K562 (cell line): Measurements from ENCODE around the gene SLC30A1. TPM values are rescaled to one million over a fixed set of nuclear protein-coding genes. Genes with fewer than 3 reads are reported as not detected.

Source experiments
- CBX2 ChIP-seq: fragments of 200-600 bp; sonication (generic); IDR thresholded peaks from one replicate; pipeline ENCODE4 v1.6.1; 2012; ENCODE audit warnings: mild to moderate bottlenecking, low read length, inconsistent platforms; ENCODE audit not compliant: insufficient read depth, poor library complexity, severe bottlenecking
- CHD4 ChIP-seq: fragments of 200-600 bp; sonication (generic); IDR thresholded peaks from 3 replicates; pipeline ENCODE4 v1.6.1; 2012; ENCODE audit warnings: low read depth, mild to moderate bottlenecking, mixed read lengths, low read length, inconsistent platforms; ENCODE audit not compliant: insufficient read depth, insufficient replicate concordance, poor library complexity, severe bottlenecking
- E2F8 ChIP-seq: fragments of 450-650 bp; IDR thresholded peaks from 2 replicates; pipeline ENCODE4 v1.7.1; 2018; ENCODE audit warnings: mild to moderate bottlenecking, low read depth; ENCODE audit not compliant: partially characterized antibody
- FOXO4 ChIP-seq: fragments of 450-650 bp; formaldehyde crosslinking; IDR thresholded peaks from 2 replicates; pipeline ENCODE4 v1.4.0; 2020; ENCODE audit warnings: mild to moderate bottlenecking, moderate library complexity
- MCM5 ChIP-seq: fragments of 450-650 bp; IDR thresholded peaks from 2 replicates; pipeline ENCODE4 v1.6.1; 2016; ENCODE audit warnings: low read depth
- MTA3 ChIP-seq: fragments of 450-650 bp; formaldehyde crosslinking; IDR thresholded peaks from 2 replicates; pipeline ENCODE4 v1.6.1; 2017; ENCODE audit warnings: mild to moderate bottlenecking, borderline replicate concordance
- NFXL1 ChIP-seq: fragments of 450-650 bp; formaldehyde crosslinking; IDR thresholded peaks from 2 replicates; pipeline ENCODE4 v1.4.0; 2021; ENCODE audit warnings: mild to moderate bottlenecking
- SMC3 ChIP-seq: conservative IDR thresholded peaks from 2 replicates; pipeline ENCODE4 v1.6.1; 2011; ENCODE audit warnings: low read depth, low read length, improper control_type of control experiment; ENCODE audit not compliant: insufficient read depth
- THRB ChIP-seq: fragments of 450-650 bp; formaldehyde crosslinking; conservative IDR thresholded peaks from 2 replicates; pipeline ENCODE4 v1.4.0; 2022; ENCODE audit warnings: mild to moderate bottlenecking, missing genetic modification characterization
- ZNF133 ChIP-seq: fragments of 250-450 bp; sonication (Bioruptor Pico); IDR thresholded peaks from 2 replicates; pipeline ENCODE4 v1.4.0; 2020; ENCODE audit warnings: mild to moderate bottlenecking
- ZSCAN32 ChIP-seq: fragments of 450-650 bp; formaldehyde crosslinking; IDR thresholded peaks from 2 replicates; pipeline ENCODE4 v1.4.0; 2020; ENCODE audit warnings: mild to moderate bottlenecking, moderate library complexity
- polyA plus RNA-seq, 8 experiments: library from polyadenylated mRNA; depleted of rRNA in 4 of 8; stranded (reverse) in 5 of 8; unstranded in 3 of 8; fragments of >200 nt; fragmentation: Nextera tagmentation in 2 of 8; fragmentation: Illumina TruSeq in 1 of 8; extraction: Ambion mirVana in 2 of 8; extraction: Trizol in 1 of 8; gene quantifications; 2 replicates each; pipeline versions ENCODE4 v1.2.1 to v1.2.3, GENCODE V29; 2011 to 2014; ENCODE audit warnings: inconsistent platforms in 1 of 8, missing spikeins in 1 of 8
- total RNA-seq, 7 experiments: library from RNA; depleted of rRNA in 6 of 7; stranded (reverse); fragments of >200 nt in 6 of 7; fragmentation: Illumina TruSeq in 2 of 7; extraction: Trizol in 2 of 7; gene quantifications; 2 replicates each; pipeline versions ENCODE4 v1.2.1 to v1.2.3, GENCODE V29; 2011 to 2021; ENCODE audit warnings: low replicate concordance in 1 of 7

Gene SLC30A1
- total and polyA plus RNA-seq, 9 of the 15 experiments (the other 6 are each of a cell fraction or from before 2014, with no cell fraction given) = 4.1 to 14.4 (median 6.6) TPM

- TF ChIP-seq CHD4 = no peak
- TF ChIP-seq MCM5 = no peak
- no peak for TF ChIP-seq ZSCAN32 (CRISPR knock-in tag)
- no peak for TF ChIP-seq CBX2
- TF ChIP-seq SMC3 = no peak
- no peak for TF ChIP-seq THRB (CRISPR knock-in tag)
- TF ChIP-seq FOXO4 (CRISPR knock-in tag) = no peak
- no peak for TF ChIP-seq ZNF133 (CRISPR knock-in tag)
- TF ChIP-seq MTA3 = no peak
- no peak for TF ChIP-seq NFXL1 (CRISPR knock-in tag)
- TF ChIP-seq E2F8 = no peak
These were observed 16.5 kb upstream of the SLC30A1 start (continued) for GRCh38 chr1:211595419-211595818.
